Caco-2 (cell line): ENCODE results near the gene AMY2A. TPM values are rescaled to one million over a fixed set of nuclear protein-coding genes. Genes with fewer than 3 reads are reported as not detected.
"Not testable (repeated sequence)": the region's sequence is repeated elsewhere in the genome, so short reads cannot be mapped to it uniquely, and the experiment has no call there.

ENCODE experiments used
- Bru-seq: library from RNA; stranded (reverse); fragments of 400-500 nt; gene quantifications from one replicate; lab custom pipeline; 2021; lab: Mats Ljungman, UMichigan
- BruChase-seq, 2 experiments: library from RNA; stranded (reverse); fragments of 400-500 nt; gene quantifications; one replicate each; lab custom pipeline; 2021; lab: Mats Ljungman, UMichigan
- BruUV-seq: library from RNA; stranded (reverse); fragments of 400-500 nt; replicated peaks from 2 replicates; lab custom pipeline; 2021; lab: Mats Ljungman, UMichigan
- CTCF ChIA-PET: fragments of 300-600 bp; sonication (Branson Sonifier 250); formaldehyde crosslinking; loops from one replicate; lab custom pipeline; 2022; ENCODE audit warnings: antibody characterized with exemption; lab: Charles Lee
- POLR2A ChIA-PET: fragments of 300-600 bp; sonication (Branson Sonifier 250); formaldehyde crosslinking; loops from one replicate; lab custom pipeline; 2022; ENCODE audit warnings: antibody characterized with exemption; lab: Charles Lee
- DNase-seq, 2 experiments: peaks; one replicate each; pipeline versions ENCODE4 v3.0.0 to v3.0.0-alpha.2; 2020 to 2022
- H3K27me3 ChIP-seq: replicated peaks from 2 replicates; pipeline ENCODE4 v1.6.0; 2011; ENCODE audit warnings: low read length; ENCODE audit not compliant: control insufficient read depth, insufficient read depth
- H3K36me3 ChIP-seq: 2 replicates; pipeline ENCODE4 v1.5.1; 2011; ENCODE audit warnings: low read length; ENCODE audit not compliant: control insufficient read depth, insufficient read depth
- H3K4me1 ChIP-seq: fragments of 250-450 bp; sonication (Bioruptor Pico); 2 replicates; pipeline ENCODE4 v1.5.1; 2020; ENCODE audit warnings: mild to moderate bottlenecking
- H3K4me3 ChIP-seq: 2 replicates; pipeline ENCODE4 v1.5.1; 2011; ENCODE audit warnings: low read depth, mild to moderate bottlenecking, control low read depth, low read length
- H3K9me3 ChIP-seq: fragments of 250-450 bp; sonication (Bioruptor Pico); 2 replicates; pipeline ENCODE4 v1.5.1; 2020; ENCODE audit warnings: mild to moderate bottlenecking, moderate library complexity
- H3K27ac Mint-ChIP-seq: one replicate; pipeline ENCODE4 v1.8.0; 2022; ENCODE audit warnings: mixed read lengths; ENCODE audit not compliant: unreplicated experiment
- H3K27me3 Mint-ChIP-seq: one replicate; pipeline ENCODE4 v1.8.0; 2022; ENCODE audit warnings: mixed read lengths; ENCODE audit not compliant: insufficient read depth, unreplicated experiment
- H3K36me3 Mint-ChIP-seq: one replicate; pipeline ENCODE4 v1.8.0; 2022; ENCODE audit warnings: mild to moderate bottlenecking, mixed read lengths; ENCODE audit not compliant: insufficient read depth, unreplicated experiment
- H3K4me1 Mint-ChIP-seq: one replicate; pipeline ENCODE4 v1.8.0; 2022; ENCODE audit warnings: low read depth, mixed read lengths; ENCODE audit not compliant: unreplicated experiment
- H3K4me3 Mint-ChIP-seq: one replicate; pipeline ENCODE4 v1.8.0; 2022; ENCODE audit warnings: mild to moderate bottlenecking, moderate library complexity, mixed read lengths; ENCODE audit not compliant: unreplicated experiment
- H3K9me3 Mint-ChIP-seq: one replicate; pipeline ENCODE4 v1.8.0; 2022; ENCODE audit warnings: mixed read lengths; ENCODE audit not compliant: unreplicated experiment
- intact Hi-C: fragments of 100-400 bp; cut with micrococcal nuclease; formaldehyde crosslinking; loops from one replicate; pipeline ENCODE4 v1.10.0; 2022; ENCODE audit not compliant: unreplicated experiment
- long read RNA-seq: library from polyadenylated mRNA; stranded (forward); transcript quantifications from one replicate; pipeline ENCODE4 v2.0.0, GENCODE V29; 2022
- total RNA-seq: library from RNA; stranded (reverse); gene quantifications from 2 replicates; pipeline ENCODE4 v1.2.3, GENCODE V29; 2022
- TF ChIP-seq, protein P1 (sequence below), 2 experiments: fragments of 200-600 bp in 1 of 2; IDR thresholded peaks; 1 replicate in 1 of 2; 2 replicates in 1 of 2; pipeline versions ENCODE4 v1.5.1 to v1.8.0; 2011 to 2022; ENCODE audit warnings: antibody characterized with exemption in 1 of 2, control low read depth in 1 of 2, inconsistent platforms in 1 of 2, low read depth in 1 of 2, low read length in 1 of 2, mild to moderate bottlenecking in 1 of 2, moderate library complexity in 1 of 2; ENCODE audit not compliant: insufficient read depth in 1 of 2, severe bottlenecking in 1 of 2, unreplicated experiment in 1 of 2

The AMY2A gene
- total RNA-seq (not detected in 2 replicates), Bru-seq, nascent RNA (not detected), BruChase-seq, experiment 1, labeled RNA remaining after a 2-hour chase (not detected), BruChase-seq, experiment 2, labeled RNA remaining after a 6-hour chase (not detected)
- long read RNA-seq = 0 reads

- H3K27me3 ChIP-seq, intact Hi-C loops, CTCF ChIA-PET, H3K36me3 ChIP-seq, H3K27ac Mint-ChIP-seq, DNase-seq, H3K4me3 Mint-ChIP-seq, H3K4me3 ChIP-seq, H3K36me3 Mint-ChIP-seq, H3K9me3 ChIP-seq, H3K4me1 ChIP-seq, POLR2A ChIA-PET, BruUV-seq, H3K27me3 Mint-ChIP-seq, H3K4me1 Mint-ChIP-seq, H3K9me3 Mint-ChIP-seq: not testable (repeated sequence)
Measured at GRCh38 chr1:103616994-103617477, at the start of gene AMY2A. Gene AMY2A (plus strand): TSS chr1:103617427. CDS start chr1:103617441, 14 bp downstream.

DNA sequence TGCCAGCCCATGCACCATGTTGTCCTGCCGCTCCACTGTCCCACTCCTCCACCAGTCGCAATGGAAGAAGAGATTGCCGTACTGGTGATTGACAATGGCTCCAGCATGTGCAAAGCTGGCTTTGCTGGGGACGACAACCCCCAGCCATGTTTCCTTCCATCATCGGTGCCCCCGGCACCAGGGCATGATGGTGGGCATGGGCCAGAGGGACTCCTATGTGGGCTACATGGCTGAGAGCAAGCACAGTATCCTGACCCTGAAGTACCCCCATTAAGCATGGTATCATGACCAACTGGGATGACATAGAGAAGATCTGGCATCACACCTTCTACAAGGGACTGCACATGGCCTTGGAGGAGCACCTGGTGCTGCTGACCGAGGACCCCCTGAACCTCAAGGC is 47.7 kb upstream of the AMY2A start:
- no peak overlapping the region for H3K4me3 Mint-ChIP-seq
- Histone ChIP-seq H3K9me3 (no peaks in the 10 kb centered on the region), H3K36me3 (no peaks in the 10 kb centered on the region), H3K4me1 (no peaks in the 10 kb centered on the region), H3K27me3 (no peaks in the 10 kb centered on the region), H3K4me3 (no peak overlapping the region)
- no TSS peak for BruUV-seq
- H3K27ac Mint-ChIP-seq = no peak overlapping the region
- no peak for DNase-seq
- H3K9me3 Mint-ChIP-seq = no peaks in the 10 kb centered on the region
- ChIA-PET POLR2A (no interaction called here), CTCF (no interaction called here)
- H3K27me3 Mint-ChIP-seq = no peaks in the 10 kb centered on the region
- intact Hi-C loops = no loop called here
- TF ChIP-seq, protein P1, sequence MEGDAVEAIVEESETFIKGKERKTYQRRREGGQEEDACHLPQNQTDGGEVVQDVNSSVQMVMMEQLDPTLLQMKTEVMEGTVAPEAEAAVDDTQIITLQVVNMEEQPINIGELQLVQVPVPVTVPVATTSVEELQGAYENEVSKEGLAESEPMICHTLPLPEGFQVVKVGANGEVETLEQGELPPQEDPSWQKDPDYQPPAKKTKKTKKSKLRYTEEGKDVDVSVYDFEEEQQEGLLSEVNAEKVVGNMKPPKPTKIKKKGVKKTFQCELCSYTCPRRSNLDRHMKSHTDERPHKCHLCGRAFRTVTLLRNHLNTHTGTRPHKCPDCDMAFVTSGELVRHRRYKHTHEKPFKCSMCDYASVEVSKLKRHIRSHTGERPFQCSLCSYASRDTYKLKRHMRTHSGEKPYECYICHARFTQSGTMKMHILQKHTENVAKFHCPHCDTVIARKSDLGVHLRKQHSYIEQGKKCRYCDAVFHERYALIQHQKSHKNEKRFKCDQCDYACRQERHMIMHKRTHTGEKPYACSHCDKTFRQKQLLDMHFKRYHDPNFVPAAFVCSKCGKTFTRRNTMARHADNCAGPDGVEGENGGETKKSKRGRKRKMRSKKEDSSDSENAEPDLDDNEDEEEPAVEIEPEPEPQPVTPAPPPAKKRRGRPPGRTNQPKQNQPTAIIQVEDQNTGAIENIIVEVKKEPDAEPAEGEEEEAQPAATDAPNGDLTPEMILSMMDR (IDR thresholded peaks at IDR 0.05; ENCODE audit: insufficient read depth in 1 of 2, low read depth in 1 of 2, low read length in 1 of 2, severe bottlenecking in 1 of 2, unreplicated experiment in 1 of 2) = no peak
- H3K4me1 Mint-ChIP-seq = no peaks in the 10 kb centered on the region
- no peaks in the 10 kb centered on the region for H3K36me3 Mint-ChIP-seq

GRCh38 chr1:103571289-103571688 is 45.9 kb upstream of the AMY2A start, which contains the start of gene AMY2B:
Gene AMY2B (plus strand): TSS chr1:103571589. CDS start chr1:103571603, 14 bp downstream.
- H3K4me1 ChIP-seq, H3K9me3 Mint-ChIP-seq, H3K36me3 ChIP-seq, DNase-seq, H3K9me3 ChIP-seq, H3K27me3 ChIP-seq, POLR2A ChIA-PET, H3K4me1 Mint-ChIP-seq, H3K4me3 ChIP-seq, H3K27ac Mint-ChIP-seq, intact Hi-C loops, H3K4me3 Mint-ChIP-seq, CTCF ChIA-PET, H3K36me3 Mint-ChIP-seq, H3K27me3 Mint-ChIP-seq, BruUV-seq: not testable (repeated sequence)

- no TSS peak for BruUV-seq
- no peak overlapping the region for H3K27ac Mint-ChIP-seq
Measured at GRCh38 chr1:103576065-103576464, 41.2 kb upstream of the AMY2A start.

GRCh38 chr1:103576784-103577183 is 40.4 kb upstream of the AMY2A start:
- BruUV-seq, H3K4me1 ChIP-seq, H3K4me3 ChIP-seq, H3K27ac Mint-ChIP-seq, POLR2A ChIA-PET, intact Hi-C loops, H3K4me1 Mint-ChIP-seq, H3K4me3 Mint-ChIP-seq, DNase-seq, H3K9me3 Mint-ChIP-seq, H3K27me3 Mint-ChIP-seq, CTCF ChIA-PET, H3K36me3 Mint-ChIP-seq, H3K27me3 ChIP-seq, H3K9me3 ChIP-seq, H3K36me3 ChIP-seq: not testable (repeated sequence)

More at GRCh38 chr1:103576065-103576464, 41.2 kb upstream of the AMY2A start:
- Histone ChIP-seq H3K36me3 (no peaks in the 10 kb centered on the region), H3K4me3 (no peak overlapping the region), H3K9me3 (no peaks in the 10 kb centered on the region), H3K27me3 (no peaks in the 10 kb centered on the region), H3K4me1 (no peaks in the 10 kb centered on the region)
- no peaks in the 10 kb centered on the region for H3K9me3 Mint-ChIP-seq
- no peaks in the 10 kb centered on the region for H3K36me3 Mint-ChIP-seq
- ChIA-PET CTCF (no interaction called here), POLR2A (no interaction called here)
- intact Hi-C loops = no loop called here
- TF ChIP-seq, protein P1 (IDR thresholded peaks at IDR 0.05; ENCODE audit: insufficient read depth in 1 of 2, low read depth in 1 of 2, low read length in 1 of 2, severe bottlenecking in 1 of 2, unreplicated experiment in 1 of 2) = no peak
- no peak overlapping the region for H3K4me3 Mint-ChIP-seq
- peaks cover 3% of the 10 kb centered on the region for H3K27me3 Mint-ChIP-seq
- DNase-seq = no peak
- no peaks in the 10 kb centered on the region for H3K4me1 Mint-ChIP-seq
